Measurements from ENCODE around the gene BCAS3.

BCAS3 gene

GRCh38 chr17:61325382-61326073, 647.9 kb downstream of the BCAS3 start:
- peak; percentile 70 for ATAC-seq
- peak; percentile 40; the same call in 1 of the 2 replicates for TF ChIP-seq SNAI2 (CRISPR knock-in tag; IDR thresholded peaks at IDR 0.05)
- no peak for TF ChIP-seq PATZ1 (CRISPR knock-in tag; IDR thresholded peaks at IDR 0.05; ENCODE audit: borderline replicate concordance)
- TF ChIP-seq GLIS3 (CRISPR knock-in tag; IDR thresholded peaks at IDR 0.05), result 0 out of 2 replicates have a peak, but pooled peaks have one; percentile 10
- peak; percentile 44; the same call in 1 of the 2 replicates for TF ChIP-seq TCF4 (CRISPR knock-in tag; IDR thresholded peaks at IDR 0.05; ENCODE audit: borderline replicate concordance)
- peak; percentile 76 for TF ChIP-seq ISL1 (CRISPR knock-in tag; IDR thresholded peaks at IDR 0.05)
- TF ChIP-seq ZFP3 (CRISPR knock-in tag; IDR thresholded peaks at IDR 0.05), result peak; percentile 10; the same call in 1 of the 2 replicates
- TF ChIP-seq ZNF70 (CRISPR knock-in tag; IDR thresholded peaks at IDR 0.05), result peak; percentile 99
- TF ChIP-seq ZFP30 (CRISPR knock-in tag; IDR thresholded peaks at IDR 0.05), result no peak

- TF ChIP-seq ZC3H10 (CRISPR knock-in tag; IDR thresholded peaks at IDR 0.05), result no peak
- TF ChIP-seq TCF4 (CRISPR knock-in tag; IDR thresholded peaks at IDR 0.05; ENCODE audit: borderline replicate concordance), result no peak
- TF ChIP-seq, protein P1, sequence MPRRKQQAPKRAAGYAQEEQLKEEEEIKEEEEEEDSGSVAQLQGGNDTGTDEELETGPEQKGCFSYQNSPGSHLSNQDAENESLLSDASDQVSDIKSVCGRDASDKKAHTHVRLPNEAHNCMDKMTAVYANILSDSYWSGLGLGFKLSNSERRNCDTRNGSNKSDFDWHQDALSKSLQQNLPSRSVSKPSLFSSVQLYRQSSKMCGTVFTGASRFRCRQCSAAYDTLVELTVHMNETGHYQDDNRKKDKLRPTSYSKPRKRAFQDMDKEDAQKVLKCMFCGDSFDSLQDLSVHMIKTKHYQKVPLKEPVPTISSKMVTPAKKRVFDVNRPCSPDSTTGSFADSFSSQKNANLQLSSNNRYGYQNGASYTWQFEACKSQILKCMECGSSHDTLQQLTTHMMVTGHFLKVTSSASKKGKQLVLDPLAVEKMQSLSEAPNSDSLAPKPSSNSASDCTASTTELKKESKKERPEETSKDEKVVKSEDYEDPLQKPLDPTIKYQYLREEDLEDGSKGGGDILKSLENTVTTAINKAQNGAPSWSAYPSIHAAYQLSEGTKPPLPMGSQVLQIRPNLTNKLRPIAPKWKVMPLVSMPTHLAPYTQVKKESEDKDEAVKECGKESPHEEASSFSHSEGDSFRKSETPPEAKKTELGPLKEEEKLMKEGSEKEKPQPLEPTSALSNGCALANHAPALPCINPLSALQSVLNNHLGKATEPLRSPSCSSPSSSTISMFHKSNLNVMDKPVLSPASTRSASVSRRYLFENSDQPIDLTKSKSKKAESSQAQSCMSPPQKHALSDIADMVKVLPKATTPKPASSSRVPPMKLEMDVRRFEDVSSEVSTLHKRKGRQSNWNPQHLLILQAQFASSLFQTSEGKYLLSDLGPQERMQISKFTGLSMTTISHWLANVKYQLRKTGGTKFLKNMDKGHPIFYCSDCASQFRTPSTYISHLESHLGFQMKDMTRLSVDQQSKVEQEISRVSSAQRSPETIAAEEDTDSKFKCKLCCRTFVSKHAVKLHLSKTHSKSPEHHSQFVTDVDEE (CRISPR knock-in tag; IDR thresholded peaks at IDR 0.05), result no peak
- TF ChIP-seq CREB5 (CRISPR knock-in tag; IDR thresholded peaks at IDR 0.05; ENCODE audit: low read depth), result no peak
- TF ChIP-seq ZNF70 (CRISPR knock-in tag; IDR thresholded peaks at IDR 0.05), result no peak
- no peak for TF ChIP-seq ZNF8 (CRISPR knock-in tag; IDR thresholded peaks at IDR 0.05)
- TF ChIP-seq PPARA (CRISPR knock-in tag; IDR thresholded peaks at IDR 0.05; ENCODE audit: borderline replicate concordance), result no peak
- TF ChIP-seq SNAI2 (CRISPR knock-in tag; IDR thresholded peaks at IDR 0.05), result no peak
- TF ChIP-seq ISL1 (CRISPR knock-in tag; IDR thresholded peaks at IDR 0.05), result no peak
Observed at GRCh38 chr17:61326330-61326729, 648.7 kb downstream of the BCAS3 start.

DNA sequence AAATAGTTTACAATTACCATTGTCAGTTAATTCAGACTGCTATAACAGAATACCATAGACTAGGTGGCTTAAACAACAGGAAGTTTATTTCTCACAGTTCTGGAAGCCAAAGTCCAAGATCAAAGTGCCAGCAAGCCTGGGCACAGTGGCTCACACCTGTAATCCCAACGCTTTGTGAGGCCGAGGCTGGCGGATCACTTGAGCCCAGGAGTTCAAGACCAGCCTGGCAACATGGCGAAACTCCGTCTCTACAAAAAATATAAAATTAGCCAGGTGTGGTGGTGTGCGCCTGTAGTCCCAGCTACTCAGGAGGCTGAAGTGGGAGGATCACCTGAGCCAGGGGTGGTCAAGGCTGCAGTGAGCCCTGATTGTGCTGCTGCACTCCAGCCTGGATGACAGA, 650.7 kb downstream of the BCAS3 start:
- ATAC-seq, result no peak
- TF ChIP-seq ZFP30 (CRISPR knock-in tag; IDR thresholded peaks at IDR 0.05), result no peak
- no peak for TF ChIP-seq RARB (CRISPR knock-in tag; IDR thresholded peaks at IDR 0.05)
- TF ChIP-seq PPARA (CRISPR knock-in tag; IDR thresholded peaks at IDR 0.05; ENCODE audit: borderline replicate concordance), result no peak

More at GRCh38 chr17:61326330-61326729, 648.7 kb downstream of the BCAS3 start:
- peak; percentile 7 for ATAC-seq

DNA sequence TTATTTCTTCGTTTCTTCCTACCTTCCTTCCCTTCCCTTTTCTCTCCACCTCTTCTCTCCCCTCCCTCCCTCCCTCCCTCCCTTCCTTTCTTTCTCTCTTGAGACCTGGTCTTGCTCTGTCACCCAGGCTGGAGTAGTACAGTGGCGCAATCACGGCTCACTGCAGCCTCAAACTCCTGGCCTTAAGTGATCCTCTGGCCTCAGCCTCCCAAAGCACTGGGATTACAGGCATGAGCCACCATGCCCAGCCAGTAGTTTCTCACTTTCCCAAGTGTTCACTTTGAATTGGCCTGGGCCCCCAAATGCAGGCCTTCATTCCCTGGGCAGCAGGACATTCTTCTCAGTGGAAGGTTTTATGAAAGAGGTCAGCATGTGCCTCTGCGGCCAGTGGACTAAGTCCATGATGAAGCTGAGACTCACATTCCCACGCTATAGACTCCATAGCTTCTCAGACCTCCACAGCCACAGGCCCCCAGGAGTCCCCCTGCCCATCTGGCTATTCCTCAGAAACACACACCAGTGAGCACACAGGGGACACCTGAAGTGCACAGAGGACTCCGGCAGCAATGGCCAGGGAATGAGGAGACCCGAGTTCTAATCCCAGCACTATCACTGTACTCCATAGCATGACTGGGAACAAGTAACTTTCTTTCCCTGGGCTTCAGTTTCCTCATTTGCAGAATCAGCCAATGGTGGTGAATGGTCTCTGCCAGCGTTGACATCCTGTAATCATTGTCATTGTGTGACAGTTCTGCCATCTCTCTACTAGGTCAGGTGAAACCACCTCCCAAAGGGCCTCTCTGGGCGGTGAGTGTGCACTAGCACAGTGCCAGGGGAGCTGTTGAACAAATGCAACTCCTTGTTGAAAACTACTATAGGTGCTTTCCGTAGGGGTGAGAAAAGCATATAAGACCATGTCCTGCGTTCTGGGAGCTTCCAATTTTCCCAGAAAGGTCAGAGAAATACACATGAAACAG, 652.8 kb downstream of the BCAS3 start:
- no peak for TF ChIP-seq TOX (CRISPR knock-in tag; IDR thresholded peaks at IDR 0.05; ENCODE audit: borderline replicate concordance)
- no peak for TF ChIP-seq ESRRG (CRISPR knock-in tag; IDR thresholded peaks at IDR 0.05)
- no peak for TF ChIP-seq ZFP3 (CRISPR knock-in tag; IDR thresholded peaks at IDR 0.05)
- no peak for TF ChIP-seq ZC3H10 (CRISPR knock-in tag; IDR thresholded peaks at IDR 0.05)
- TF ChIP-seq RARB (CRISPR knock-in tag; IDR thresholded peaks at IDR 0.05), result no peak
- TF ChIP-seq OSR1 (CRISPR knock-in tag; IDR thresholded peaks at IDR 0.05), result no peak
- TF ChIP-seq TCF4 (CRISPR knock-in tag; IDR thresholded peaks at IDR 0.05; ENCODE audit: borderline replicate concordance), result no peak
- no peak for TF ChIP-seq PATZ1 (CRISPR knock-in tag; IDR thresholded peaks at IDR 0.05; ENCODE audit: borderline replicate concordance)
- TF ChIP-seq BACH2 (CRISPR knock-in tag; IDR thresholded peaks at IDR 0.05; ENCODE audit: borderline replicate concordance), result no peak
- no peak for TF ChIP-seq ARNTL (CRISPR knock-in tag; IDR thresholded peaks at IDR 0.05; ENCODE audit: borderline replicate concordance, low read depth)
- TF ChIP-seq ZNF8 (CRISPR knock-in tag; IDR thresholded peaks at IDR 0.05), result no peak
- no peak for TF ChIP-seq CREB5 (CRISPR knock-in tag; IDR thresholded peaks at IDR 0.05; ENCODE audit: low read depth)
- TF ChIP-seq, protein P1 (CRISPR knock-in tag; IDR thresholded peaks at IDR 0.05), result no peak
- no peak for ATAC-seq
